HG03342 (cell line): ENCODE measurements around the gene JARID2.

Source experiments
- ATAC-seq: cut with Tn5 transposase; IDR thresholded peaks from one replicate; pipeline ENCODE4 v1.9.1; 2021; ENCODE audit warnings: mild to moderate bottlenecking, moderate library complexity; ENCODE audit not compliant: unreplicated experiment

Gene JARID2

DNA sequence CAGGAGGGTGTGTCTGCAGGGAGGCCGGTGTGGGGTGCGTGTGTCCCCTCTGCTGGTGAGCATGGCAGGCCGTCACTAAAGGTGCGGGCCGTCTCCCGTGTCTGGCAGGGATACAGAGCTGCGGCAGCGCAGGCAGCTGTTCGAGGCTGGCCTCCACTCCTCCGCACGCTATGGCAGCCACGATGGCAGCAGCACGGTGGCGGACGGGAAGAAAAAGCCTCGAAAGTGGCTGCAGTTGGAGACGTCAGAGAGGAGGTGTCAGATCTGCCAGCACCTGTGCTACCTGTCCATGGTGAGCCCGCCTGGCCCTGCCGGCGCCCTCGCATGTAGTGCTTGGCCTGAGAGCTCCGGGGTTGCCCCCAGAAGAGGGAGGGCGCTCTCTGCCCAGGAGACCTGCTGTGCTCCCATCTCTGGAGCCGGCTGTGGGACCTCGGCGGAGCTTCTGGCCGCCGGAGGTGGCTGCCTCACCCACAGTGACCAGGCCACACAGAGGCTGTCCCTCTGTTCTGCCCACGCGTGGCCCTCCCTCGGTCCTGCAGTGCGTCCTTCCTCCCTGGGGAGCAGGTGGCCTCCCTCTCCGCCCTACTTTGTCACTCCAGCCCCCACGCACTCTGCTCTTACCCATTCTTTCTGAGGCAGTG, 267.4 kb downstream of the JARID2 start:
- no peak for ATAC-seq

DNA sequence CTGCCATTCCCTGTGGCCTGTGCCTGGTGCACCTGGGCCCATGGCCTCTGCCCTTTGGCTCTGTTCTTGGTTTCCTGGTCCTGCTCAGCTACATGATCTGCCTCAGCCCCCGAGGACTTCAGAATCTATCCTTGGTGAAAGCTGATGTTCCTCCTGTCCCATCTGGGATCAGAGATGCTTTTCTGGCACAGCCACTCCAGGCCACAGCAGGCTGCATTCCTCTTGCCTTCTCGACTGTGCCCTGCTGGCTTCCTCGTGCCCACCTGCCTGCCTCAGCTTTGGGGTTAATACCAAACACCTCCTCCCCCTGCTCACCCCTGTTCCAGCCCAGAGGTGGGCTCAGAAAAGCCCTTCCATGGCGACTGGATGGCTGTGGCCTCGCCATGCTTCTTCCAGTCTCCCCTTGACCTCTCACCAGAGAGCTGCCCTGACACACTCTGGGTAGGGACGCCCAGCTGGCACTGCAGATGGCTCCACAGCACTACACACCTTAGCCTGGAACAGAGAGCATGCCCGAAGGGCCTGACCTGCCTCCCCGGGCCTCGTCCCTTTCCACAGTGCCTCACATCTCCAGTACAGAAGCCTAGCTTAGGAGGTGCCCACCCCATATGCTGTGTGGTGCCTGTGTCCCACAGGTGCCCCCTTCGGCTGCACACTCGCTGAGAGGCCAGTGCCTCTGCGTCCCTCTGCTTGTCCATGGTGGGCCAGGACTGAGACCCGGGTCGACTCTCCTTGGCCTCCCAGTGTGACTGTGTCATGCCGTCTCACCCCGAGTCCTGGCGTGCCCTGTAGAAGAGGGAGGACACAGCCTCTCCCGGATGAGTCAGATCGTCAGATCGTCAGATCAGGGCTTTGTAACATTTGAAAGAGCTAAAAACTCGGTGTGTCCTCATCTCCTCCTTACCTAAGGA, 268.2 kb downstream of the JARID2 start:
- ATAC-seq, result no peak

DNA sequence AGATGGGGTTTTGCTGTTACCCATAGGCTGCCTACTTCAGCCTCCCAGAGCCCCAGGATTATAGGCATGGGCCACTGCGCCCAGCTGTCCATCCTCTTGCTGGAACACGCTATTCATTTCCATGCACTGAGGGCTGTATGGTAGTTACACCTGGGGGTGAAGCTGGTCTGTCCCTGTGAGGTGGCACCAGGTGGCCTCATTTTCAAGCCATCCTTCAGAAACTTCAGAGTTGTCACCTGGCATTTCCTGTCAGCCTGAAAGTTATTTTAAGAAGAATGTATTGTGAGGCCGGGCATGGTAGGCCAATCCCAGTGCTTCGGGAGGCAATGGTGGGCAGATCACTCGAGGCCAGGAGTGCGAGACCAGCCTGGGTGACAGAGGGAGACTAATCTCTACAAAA, 269.4 kb downstream of the JARID2 start:
- no peak for ATAC-seq

DNA sequence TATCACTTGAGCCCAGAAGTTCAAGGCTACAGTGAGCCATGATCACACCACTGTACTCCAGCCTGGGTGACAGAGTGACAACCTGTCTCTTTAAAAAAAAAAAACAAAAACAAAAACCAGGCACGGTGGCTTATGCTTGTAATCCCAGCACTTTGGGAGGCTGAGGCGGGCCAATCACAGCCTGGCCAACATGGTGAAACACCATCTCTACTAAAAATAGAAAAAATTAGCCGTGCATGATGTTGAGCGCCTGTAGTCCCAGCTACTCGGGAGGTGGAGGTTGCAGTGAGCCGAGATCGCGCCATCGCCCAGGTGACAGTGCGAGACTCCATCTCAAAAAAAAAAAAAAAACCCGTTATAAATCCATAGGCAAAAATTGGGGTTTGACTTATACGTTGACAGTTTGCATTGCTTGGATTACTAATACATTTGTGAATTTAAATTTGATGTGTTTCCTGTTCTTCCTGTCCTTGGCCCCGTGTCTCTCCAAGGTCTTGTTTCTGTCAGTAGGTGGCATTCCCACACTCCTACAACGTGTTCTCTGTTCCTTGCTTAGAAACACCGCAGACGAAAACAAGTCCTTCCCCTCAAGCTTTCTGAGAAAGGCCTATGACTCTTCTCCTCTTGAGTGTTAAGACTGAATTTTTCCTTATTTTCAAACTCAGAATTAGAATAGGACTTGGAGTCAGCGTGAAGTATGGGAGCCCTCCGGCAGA, 269.9 kb downstream of the JARID2 start:
- ATAC-seq, result no peak

DNA sequence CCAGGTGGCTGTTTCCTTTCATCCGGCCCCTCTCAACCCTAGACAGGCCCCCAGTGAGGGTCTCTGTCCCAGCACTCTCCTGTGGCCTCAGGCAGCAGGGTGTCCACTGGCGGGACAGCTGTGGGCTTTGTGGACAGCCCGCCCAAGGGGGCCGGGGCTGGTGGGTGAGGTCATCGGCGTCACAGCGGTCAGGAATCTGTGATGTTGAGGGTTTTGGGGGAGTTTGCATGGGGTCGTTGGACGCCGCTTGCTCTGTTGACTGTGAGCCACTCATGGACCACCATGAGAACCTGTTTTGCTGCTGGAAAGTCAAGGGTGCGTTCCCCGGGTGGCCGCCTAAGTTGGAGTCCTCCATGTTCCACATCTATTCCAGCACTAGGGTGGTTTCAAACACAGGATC, 270.5 kb downstream of the JARID2 start:
- no peak for ATAC-seq

DNA sequence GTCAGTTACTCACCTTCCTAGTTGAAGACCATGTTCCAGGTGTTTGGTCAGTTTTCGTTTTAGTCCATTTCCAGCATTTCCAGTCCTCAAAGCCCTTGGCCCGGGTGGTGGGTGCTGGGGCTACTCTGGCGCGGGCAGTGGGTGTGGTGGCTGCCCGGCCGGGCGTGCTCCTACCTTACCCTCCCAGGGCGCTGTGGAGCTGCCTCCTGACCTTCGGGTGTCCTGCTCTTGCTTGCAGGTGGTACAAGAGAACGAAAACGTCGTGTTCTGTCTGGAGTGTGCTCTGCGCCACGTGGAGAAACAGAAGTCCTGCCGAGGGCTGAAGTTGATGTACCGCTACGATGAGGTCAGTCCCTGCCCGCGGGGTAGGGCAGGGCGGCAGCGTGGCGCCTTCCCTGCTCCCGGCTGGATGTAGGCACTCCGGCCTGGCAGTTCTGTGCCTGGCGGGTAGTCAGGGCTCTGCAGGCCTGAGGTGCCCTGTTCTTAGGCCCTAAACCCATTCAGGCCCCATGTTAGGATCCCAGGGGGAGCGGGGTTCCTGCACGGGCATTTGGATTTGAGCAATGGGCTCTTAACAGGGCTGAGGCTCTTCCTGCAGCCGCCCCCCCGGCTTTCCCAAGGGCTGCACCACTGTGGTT, 271.2 kb downstream of the JARID2 start:
- no peak for ATAC-seq

DNA sequence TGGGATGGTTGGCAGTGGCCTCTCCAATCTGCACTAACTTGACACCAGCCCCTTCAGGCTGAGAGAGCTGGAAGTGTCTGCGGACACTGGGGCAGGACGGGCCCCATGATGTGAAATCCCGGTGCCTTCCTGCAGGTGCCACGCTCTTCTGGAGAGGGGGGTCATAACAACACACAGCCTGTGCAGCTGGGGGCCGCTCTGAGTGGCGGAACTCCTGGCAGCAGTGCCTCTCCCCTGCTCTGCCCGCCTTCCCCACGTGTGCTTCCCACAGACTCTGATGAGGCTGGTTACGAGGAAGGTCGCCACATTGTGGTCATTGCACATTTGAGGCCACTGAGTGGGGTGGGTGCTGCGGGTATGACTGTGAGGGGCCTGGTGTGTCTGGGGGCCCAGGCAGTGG, 271.7 kb downstream of the JARID2 start:
- ATAC-seq, result no peak

DNA sequence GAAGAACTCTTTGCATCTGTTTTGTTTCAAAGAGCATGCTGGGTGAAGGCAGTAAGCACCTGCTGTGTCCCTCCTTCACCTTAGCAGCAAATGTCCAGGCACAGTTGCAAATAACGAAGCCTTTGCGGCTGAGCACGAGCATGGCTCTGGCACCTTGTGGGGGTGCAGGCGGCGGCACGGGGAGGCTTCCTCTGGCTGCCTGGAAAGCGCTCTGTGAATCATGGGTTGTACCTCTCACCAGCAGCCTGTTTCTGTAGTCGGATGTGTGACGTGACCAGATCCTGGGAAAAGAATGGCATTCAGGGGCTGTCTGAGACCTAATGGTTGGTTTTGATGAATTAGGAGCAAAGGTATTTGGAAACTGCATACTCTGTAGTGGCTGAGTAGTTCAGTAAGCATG, 272.2 kb downstream of the JARID2 start:
- ATAC-seq, result no peak

DNA sequence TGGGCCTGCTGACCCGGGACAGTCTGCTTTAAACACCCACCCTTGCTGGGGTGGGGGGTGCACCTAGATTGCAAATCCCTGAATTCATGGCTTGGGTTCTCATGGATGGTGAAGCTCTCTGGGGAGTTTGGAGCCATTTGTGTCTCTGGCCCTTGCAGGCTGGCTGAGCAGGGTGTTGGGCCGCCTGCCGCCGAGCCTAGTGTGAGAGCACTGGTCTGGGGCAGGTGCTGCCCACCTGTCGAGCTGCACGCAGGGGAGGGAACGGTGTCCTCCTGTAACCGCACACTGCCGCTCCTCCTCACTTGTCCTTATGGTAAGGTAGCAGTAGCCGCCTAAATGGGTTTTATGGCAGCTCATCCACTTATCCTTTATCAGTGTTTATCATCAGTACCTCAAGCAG, 273.0 kb downstream of the JARID2 start:
- ATAC-seq, result no peak

DNA sequence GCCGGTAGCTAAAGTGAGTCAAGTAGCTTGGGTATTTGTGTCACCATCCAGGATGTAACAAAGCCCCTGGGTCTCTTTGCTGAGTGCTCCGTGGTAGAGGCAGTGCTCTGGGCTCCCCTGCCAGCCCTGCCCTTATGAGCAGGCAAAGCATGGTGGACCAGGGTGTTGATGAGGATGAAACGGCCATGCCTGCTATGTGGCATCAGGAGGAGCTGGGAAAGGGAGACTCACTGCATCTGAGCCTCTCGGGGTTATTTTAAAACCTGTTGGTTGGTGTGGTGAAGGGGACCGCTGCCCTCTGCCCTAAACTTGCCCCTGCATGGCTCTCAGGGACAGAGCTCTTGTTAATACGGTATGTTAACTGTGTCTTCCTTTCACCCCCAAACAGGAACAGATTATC, 273.8 kb downstream of the JARID2 start:
- ATAC-seq, result no peak

DNA sequence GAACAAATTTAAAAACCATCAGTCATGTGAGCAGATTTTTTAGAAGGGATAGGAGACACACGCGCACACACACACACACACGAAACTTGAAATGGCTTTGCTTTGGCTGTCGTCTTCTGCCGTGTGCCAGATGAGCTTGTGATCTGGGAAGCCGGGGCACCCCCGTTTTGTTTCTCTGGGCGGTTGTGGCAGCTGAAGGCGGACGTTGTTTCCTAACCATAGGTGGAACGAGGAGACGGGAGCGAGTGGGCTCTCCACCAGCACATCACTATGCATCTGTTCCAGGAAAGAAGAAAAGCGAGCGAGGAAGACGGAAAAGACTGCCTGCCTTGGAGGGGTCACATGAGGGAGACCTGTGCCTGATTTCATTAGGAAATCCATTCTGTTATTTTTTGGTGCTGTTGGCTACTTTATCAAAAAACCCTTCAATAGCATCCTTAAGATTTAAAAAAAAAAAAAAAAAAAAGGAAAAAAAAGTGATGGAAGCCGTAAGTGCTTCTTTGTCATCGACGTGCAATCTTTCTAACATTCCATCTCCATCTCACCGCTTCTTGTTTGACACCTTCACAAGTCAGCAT, 274.8 kb downstream of the JARID2 start:
- no peak for ATAC-seq

DNA sequence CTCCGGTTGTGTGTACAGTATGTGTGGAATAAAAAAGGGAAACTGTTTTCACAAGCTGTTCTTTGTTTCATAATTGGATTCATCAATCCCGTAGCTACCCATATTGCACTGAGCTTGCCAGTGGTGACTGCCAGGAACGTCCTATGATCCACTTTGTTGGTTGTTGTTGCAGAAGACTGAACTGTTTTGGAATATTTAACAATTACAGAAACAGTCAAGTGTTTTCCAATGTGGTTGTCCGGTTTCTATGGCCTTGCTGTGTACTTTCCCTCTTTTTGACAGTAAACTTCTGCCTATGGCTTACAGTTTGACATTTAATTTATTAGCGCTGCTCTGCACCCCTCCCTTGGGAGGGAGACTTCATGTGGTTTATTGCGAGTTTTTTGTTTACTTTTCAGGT, 275.7 kb downstream of the JARID2 start:
- ATAC-seq, result no peak

DNA sequence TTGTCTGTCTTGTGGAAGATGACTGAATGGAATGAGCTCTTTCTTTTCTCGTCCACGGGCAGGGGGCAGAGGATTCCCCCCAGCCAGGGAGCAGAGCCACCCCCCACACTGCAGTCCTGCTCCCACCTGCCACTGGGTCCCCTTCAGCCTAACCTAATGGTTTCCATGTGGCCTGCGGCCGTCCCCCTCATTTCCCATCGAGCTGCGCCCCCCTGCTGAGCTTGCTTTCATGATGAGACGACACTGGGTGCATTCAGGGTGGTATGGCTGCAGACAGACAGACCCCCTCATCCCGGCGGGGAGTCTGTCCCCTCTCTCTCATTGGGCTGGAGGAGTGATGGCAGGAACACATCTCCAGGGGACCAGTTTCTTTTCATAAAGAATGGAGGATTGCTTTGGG, 276.2 kb downstream of the JARID2 start:
- ATAC-seq, result no peak

DNA sequence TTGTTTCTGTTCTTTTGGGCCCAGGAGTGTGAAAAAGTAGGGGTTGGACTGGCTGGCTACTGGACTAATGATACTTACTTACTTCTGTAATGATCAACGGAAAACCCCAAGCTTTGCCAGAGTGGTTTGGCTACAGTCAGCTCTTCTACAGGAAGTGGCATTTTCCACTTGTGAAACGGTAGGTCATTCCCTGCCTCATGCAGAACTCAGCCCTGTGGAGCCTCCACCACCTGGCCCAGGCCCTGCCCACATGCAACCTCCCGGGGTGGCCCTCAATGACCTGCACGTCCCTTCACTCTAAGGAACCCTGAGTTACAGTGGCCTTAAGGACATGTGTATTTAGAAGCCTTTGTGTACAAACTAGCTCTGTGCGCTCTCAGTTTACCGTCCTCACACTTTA, 276.6 kb downstream of the JARID2 start:
- no peak for ATAC-seq

DNA sequence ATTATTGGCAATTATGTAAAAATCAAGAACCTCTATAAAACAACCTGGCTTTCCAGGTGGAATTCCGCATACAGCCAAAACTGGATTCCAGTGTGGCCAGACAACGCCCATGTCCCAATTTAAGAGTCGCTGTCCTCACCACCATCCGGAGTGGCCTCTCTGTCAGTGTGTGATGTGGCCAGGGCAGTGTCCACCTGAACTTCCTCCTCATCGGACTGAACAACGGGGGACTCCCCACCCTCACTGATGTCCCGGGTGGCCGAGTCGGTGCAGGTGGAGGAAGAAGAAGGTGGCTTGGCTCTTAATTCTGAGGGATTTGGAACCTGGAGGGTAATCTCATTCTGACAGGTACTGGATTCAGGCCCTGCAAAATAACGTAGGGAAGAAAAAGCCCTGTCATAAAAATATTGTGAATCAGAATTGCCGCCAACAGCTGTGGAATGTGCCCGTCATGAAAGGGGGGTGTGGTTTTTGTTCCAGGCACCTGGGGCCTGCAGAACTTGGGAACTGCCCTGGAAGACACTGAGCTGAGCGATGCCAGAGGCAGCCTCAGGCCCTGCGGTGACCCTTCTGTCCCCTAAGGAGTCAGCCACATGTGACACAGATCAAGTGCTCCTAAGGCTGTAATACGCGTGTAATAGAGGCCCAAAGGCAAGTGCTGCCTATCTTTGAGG, 277.1 kb downstream of the JARID2 start:
- ATAC-seq, result no peak

DNA sequence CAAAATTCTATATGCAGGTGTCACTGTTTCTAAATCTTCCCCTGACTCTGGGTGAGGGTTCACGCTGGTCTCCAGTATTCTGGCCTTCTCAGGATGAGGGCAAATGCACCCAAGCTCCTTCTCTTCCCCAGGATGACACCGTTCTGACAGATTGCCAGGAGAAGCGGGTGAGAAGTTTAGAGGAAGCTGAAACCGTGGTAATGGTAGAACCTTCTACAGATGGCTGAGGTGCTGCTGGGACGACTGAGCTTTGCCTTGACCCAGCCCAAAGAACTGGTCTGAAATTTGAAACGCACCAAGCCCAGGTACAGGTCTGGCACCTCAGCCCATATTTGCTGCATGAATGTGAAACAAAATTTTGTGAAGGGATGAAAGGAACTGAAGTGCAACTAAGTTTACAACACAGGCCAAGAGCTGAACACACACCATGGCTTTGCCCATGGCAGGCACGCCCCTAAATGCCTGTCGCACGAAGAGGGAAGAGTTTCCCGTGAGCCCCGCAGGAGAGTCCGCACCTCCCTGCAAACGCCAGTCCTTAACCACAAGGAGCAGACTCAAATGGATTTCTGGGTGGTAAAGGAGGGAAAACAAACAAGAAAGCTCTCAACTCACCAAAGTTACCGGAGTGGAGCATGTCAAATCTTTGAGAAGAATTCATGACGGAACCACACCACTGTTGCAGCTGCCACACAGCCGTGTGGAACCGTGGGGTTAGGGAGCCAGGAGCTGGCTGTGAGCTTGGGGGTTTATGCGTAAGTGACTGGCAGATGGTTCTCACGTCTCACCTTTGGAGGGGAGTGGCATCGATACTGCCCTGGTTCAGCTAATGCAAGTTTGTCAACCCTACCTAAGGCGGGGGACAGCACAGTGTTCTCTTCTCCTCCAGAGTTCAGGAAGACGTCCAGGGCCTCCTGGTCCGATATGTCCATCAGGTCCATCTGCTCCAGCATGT, 278.1 kb downstream of the JARID2 start:
- no peak for ATAC-seq

DNA sequence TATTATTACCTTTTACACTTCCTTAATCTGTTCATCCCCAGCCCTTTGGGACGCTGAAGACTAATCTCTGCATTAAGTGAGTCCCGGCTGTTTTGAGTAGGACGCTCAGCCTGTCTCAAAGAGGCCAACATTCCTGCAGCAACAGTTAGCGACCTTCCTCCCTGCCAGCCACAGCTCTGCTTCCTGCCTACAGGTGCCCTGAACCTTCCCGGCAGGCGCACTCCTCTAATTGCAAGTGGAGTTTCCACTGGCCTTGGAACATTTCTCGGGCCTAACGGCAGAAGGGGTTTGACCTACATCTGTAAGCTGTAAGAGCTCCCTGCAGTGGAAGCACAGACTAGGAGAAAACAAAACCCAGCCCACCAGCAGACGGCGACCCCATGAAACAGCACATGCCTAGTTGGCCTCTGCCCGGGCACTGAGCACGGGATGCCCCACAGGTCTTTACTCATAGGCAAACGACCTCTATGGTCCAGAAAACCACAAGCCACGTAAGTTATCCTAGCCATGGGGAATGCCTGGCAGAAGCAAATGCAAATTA, 279.1 kb downstream of the JARID2 start:
- no peak for ATAC-seq

DNA sequence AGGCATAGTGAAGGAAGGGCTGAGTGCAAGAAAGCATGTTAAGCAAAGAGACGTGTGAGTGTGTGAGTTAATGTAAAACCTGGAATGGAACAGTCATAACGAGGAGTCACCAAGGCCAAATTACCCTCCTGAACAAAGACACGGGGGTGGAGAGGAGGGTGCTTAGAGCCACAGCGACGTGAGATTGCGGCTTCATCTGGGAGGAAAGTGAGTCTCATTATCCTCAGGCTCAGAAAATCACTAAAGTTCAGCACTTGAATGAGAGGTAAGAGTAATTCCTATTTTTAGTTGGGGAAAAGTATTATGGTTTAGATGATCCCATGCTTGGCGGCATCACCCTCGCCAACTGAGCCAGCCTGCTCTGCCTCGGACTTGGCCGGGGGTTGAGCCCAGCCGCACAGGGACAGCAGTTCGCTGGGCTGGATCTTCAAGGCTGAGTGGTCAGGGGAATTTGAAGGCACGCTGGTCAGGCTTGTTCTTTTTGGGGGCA, 280.4 kb downstream of the JARID2 start:
- ATAC-seq, result no peak
